HUES6 (cell line): ENCODE measurements around the gene SREBF2.
"Not testable (repeated sequence)": the region's sequence is repeated elsewhere in the genome, so short reads cannot be mapped to it uniquely, and the experiment has no call there.

ENCODE experiments used
- H3K27ac ChIP-seq: 2 replicates; pipeline ENCODE4 v1.7.0; 2013; ENCODE audit warnings: low read depth, mild to moderate bottlenecking, low read length, inconsistent platforms
- H3K27me3 ChIP-seq: 2 replicates; pipeline ENCODE4 v1.6.1; 2013; ENCODE audit warnings: low read length; ENCODE audit not compliant: control insufficient read depth, insufficient read depth
- H3K36me3 ChIP-seq: 2 replicates; pipeline ENCODE4 v1.6.1; 2013; ENCODE audit warnings: low read length; ENCODE audit not compliant: control insufficient read depth, insufficient read depth
- H3K4me1 ChIP-seq: 2 replicates; pipeline ENCODE4 v1.6.1; 2013; ENCODE audit warnings: low read length; ENCODE audit not compliant: control insufficient read depth, insufficient read depth
- H3K4me3 ChIP-seq: 2 replicates; pipeline ENCODE4 v1.5.1; 2013; ENCODE audit warnings: low read depth, low read length
- H3K9ac ChIP-seq: one replicate; pipeline ENCODE4 v1.6.1; 2013; ENCODE audit warnings: mild to moderate bottlenecking, low read length
- H3K9me3 ChIP-seq: 2 replicates; pipeline ENCODE4 v1.6.1; 2013; ENCODE audit warnings: low read depth, low read length; ENCODE audit not compliant: control insufficient read depth, insufficient read depth

The SREBF2 gene

GRCh38 chr22:41868556-41868955, 35.7 kb downstream of the SREBF2 start:
- peaks cover 79% of the 10 kb centered on the region for H3K36me3 ChIP-seq
- H3K27me3 ChIP-seq, result no peaks in the 10 kb centered on the region
- no peak overlapping the region for H3K4me3 ChIP-seq
- 0 out of 2 replicates have a peak, but pooled peaks cover under 1% of the 10 kb centered on the region for H3K4me1 ChIP-seq
- H3K9me3 ChIP-seq, result no peaks in the 10 kb centered on the region
- H3K9ac ChIP-seq, result no peak overlapping the region
- H3K27ac ChIP-seq, result no peak overlapping the region

- H3K9me3 ChIP-seq, H3K4me1 ChIP-seq, H3K27ac ChIP-seq, H3K9ac ChIP-seq, H3K27me3 ChIP-seq, H3K4me3 ChIP-seq: not testable (repeated sequence)
- peaks cover 89% of the 10 kb centered on the region for H3K36me3 ChIP-seq
Measured at GRCh38 chr22:41870081-41870480, 37.2 kb downstream of the SREBF2 start.

GRCh38 chr22:41870786-41871185, 37.9 kb downstream of the SREBF2 start:
- Histone ChIP-seq H3K4me3 (no peak overlapping the region), H3K27ac (no peak overlapping the region), H3K4me1 (no peaks in the 10 kb centered on the region), H3K36me3 (peaks cover 94% of the 10 kb centered on the region), H3K9me3 (no peaks in the 10 kb centered on the region), H3K27me3 (no peaks in the 10 kb centered on the region), H3K9ac (no peak overlapping the region)

GRCh38 chr22:41873391-41873790, 40.5 kb downstream of the SREBF2 start:
- H3K36me3 ChIP-seq, result peaks cover 97% of the 10 kb centered on the region

GRCh38 chr22:41874090-41874489, 41.2 kb downstream of the SREBF2 start:
- H3K4me3 ChIP-seq, result no peak overlapping the region
- no peaks in the 10 kb centered on the region for H3K27me3 ChIP-seq
- H3K4me1 ChIP-seq, result no peaks in the 10 kb centered on the region
- H3K36me3 ChIP-seq, result peaks cover 97% of the 10 kb centered on the region
- H3K9ac ChIP-seq, result no peak overlapping the region
- H3K27ac ChIP-seq, result no peak overlapping the region
- no peaks in the 10 kb centered on the region for H3K9me3 ChIP-seq

More at GRCh38 chr22:41873391-41873790, 40.5 kb downstream of the SREBF2 start:
- H3K4me3 ChIP-seq, result no peak overlapping the region
- no peaks in the 10 kb centered on the region for H3K27me3 ChIP-seq
- H3K9ac ChIP-seq, result no peak overlapping the region
- no peak overlapping the region for H3K27ac ChIP-seq
- H3K4me1 ChIP-seq, result no peaks in the 10 kb centered on the region
- H3K9me3 ChIP-seq, result no peaks in the 10 kb centered on the region

DNA sequence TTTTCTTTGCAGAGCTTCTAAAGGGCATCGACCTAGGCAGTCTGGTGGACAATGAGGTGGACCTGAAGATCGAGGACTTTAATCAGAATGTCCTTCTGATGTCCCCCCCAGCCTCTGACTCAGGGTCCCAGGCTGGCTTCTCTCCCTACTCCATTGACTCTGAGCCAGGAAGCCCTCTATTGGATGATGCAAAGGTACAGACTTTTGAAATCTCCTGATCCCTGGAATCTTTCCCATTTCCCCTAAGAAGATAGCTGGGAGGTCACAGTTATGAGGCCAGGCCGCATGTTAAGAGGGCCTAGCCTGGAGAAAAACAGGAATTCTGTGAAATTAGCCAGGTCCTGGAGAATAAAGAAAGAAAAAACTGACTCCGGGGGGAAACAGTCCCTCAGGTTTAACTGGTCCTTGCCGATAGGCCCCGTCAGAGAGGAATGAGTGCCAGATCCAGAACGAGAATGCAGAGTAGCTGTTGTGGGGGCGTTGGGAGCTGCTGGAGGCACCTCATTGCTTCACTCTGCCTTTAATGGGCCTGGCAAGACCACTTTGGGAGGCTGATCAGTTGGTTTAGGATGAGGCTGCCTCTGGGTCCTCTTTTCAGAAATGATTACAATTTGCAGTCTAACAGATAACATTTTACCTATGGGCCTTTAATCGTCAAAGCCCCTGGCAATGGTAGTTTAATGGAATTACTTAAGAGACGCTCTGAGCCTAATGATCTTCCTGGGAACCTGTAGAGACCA, 42.8 kb downstream of the SREBF2 start:
- H3K9ac ChIP-seq, result no peak overlapping the region
- no peak overlapping the region for H3K4me3 ChIP-seq
- no peaks in the 10 kb centered on the region for H3K4me1 ChIP-seq
- no peaks in the 10 kb centered on the region for H3K9me3 ChIP-seq
- no peak overlapping the region for H3K27ac ChIP-seq
- H3K36me3 ChIP-seq, result peaks cover 98% of the 10 kb centered on the region
- H3K27me3 ChIP-seq, result no peaks in the 10 kb centered on the region

- Histone ChIP-seq H3K27ac (no peak overlapping the region), H3K4me3 (no peak overlapping the region), H3K9me3 (no peaks in the 10 kb centered on the region), H3K9ac (no peak overlapping the region), H3K36me3 (peaks cover 98% of the 10 kb centered on the region), H3K4me1 (no peaks in the 10 kb centered on the region), H3K27me3 (no peaks in the 10 kb centered on the region)
Measured at GRCh38 chr22:41876275-41876674, 43.4 kb downstream of the SREBF2 start.

- peaks cover 98% of the 10 kb centered on the region for H3K36me3 ChIP-seq
- H3K9me3 ChIP-seq, result no peaks in the 10 kb centered on the region
- H3K9ac ChIP-seq, result no peak overlapping the region
- no peak overlapping the region for H3K27ac ChIP-seq
- no peak overlapping the region for H3K4me3 ChIP-seq
- no peaks in the 10 kb centered on the region for H3K4me1 ChIP-seq
- H3K27me3 ChIP-seq, result no peaks in the 10 kb centered on the region
Measured at GRCh38 chr22:41876675-41877074, 43.8 kb downstream of the SREBF2 start.

GRCh38 chr22:41880653-41881052, 47.7 kb downstream of the SREBF2 start:
- Histone ChIP-seq H3K9ac (no peak overlapping the region), H3K36me3 (peaks cover 99% of the 10 kb centered on the region)

GRCh38 chr22:41883400-41883799, 50.5 kb downstream of the SREBF2 start:
- H3K9me3 ChIP-seq, result no peaks in the 10 kb centered on the region
- H3K4me1 ChIP-seq, result no peaks in the 10 kb centered on the region
- H3K9ac ChIP-seq, result no peak overlapping the region
- peaks cover 99% of the 10 kb centered on the region for H3K36me3 ChIP-seq
- no peak overlapping the region for H3K27ac ChIP-seq
- H3K27me3 ChIP-seq, result no peaks in the 10 kb centered on the region
- no peak overlapping the region for H3K4me3 ChIP-seq

More at GRCh38 chr22:41880653-41881052, 47.7 kb downstream of the SREBF2 start:
- Histone ChIP-seq H3K4me3 (no peak overlapping the region), H3K27ac (no peak overlapping the region), H3K9me3 (no peaks in the 10 kb centered on the region), H3K27me3 (no peaks in the 10 kb centered on the region), H3K4me1 (no peaks in the 10 kb centered on the region)

DNA sequence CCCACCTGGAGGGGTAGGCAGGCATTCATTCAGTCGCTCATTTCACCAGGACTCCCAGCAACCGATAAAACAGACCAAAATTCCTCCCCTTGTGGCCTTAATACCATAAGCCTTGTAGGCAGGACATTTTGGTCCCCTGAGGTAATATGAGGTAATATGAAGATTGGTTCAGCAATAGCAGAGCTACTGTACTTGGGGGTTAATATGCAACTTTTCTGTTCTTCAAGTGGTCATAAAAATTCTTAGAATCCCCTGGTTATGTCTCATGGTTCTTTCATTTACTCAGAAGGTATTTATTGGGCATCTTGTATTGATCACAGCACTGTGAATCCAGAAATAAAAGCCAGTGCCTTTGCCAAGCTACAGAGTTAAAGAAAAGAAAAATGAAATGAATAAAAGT, 52.2 kb downstream of the SREBF2 start:
- Histone ChIP-seq H3K9ac (no peak overlapping the region), H3K9me3 (no peaks in the 10 kb centered on the region), H3K4me1 (no peaks in the 10 kb centered on the region), H3K4me3 (no peak overlapping the region), H3K27me3 (no peaks in the 10 kb centered on the region), H3K27ac (no peak overlapping the region), H3K36me3 (peaks cover 99% of the 10 kb centered on the region)
